Astrocyte of the cerebellum (primary cell): ENCODE measurements around the gene NDUFS5.
"Not testable (repeated sequence)": the region's sequence is repeated elsewhere in the genome, so short reads cannot be mapped to it uniquely, and the experiment has no call there.

Experiments used
- DNase-seq: peaks from one replicate; pipeline ENCODE4 v3.0.0-alpha.2; 2011; ENCODE audit warnings: low read depth
- H3K4me3 ChIP-seq: 2 replicates; pipeline ENCODE4 v1.5.1; 2011; ENCODE audit warnings: mild to moderate bottlenecking, low read depth, low read length, moderate library complexity
- CTCF ChIP-seq: IDR thresholded peaks from 2 replicates; pipeline ENCODE4 v1.5.1; 2012; ENCODE audit warnings: low read length, low read depth, moderate library complexity, mild to moderate bottlenecking; ENCODE audit errors: missing control alignments
- in situ Hi-C: cut with HindIII; loops from 2 replicates; pipeline ENCODE4 v1.10.0; 2017; ENCODE audit warnings: low sequenced_read_pairs

NDUFS5 gene

GRCh38 chr1:39016604-39017171 is 9.5 kb upstream of the NDUFS5 start:
- H3K4me3 ChIP-seq, result no peak overlapping the region
- TF ChIP-seq CTCF, result no peak
- DNase-seq, result no peak
- in situ Hi-C loops, result no loop called here

- no peak overlapping the region for H3K4me3 ChIP-seq
- no peak for DNase-seq
- TF ChIP-seq CTCF, result no peak
- in situ Hi-C loops, result no loop called here
Measured at GRCh38 chr1:39017266-39017665, 8.9 kb upstream of the NDUFS5 start.

- H3K4me3 ChIP-seq, in situ Hi-C loops: not testable (repeated sequence)
Measured at GRCh38 chr1:39020494-39020893, 5.7 kb upstream of the NDUFS5 start.

GRCh38 chr1:39021426-39021825 is 4.7 kb upstream of the NDUFS5 start:
- TF ChIP-seq CTCF, result no peak

More at GRCh38 chr1:39020494-39020893, 5.7 kb upstream of the NDUFS5 start:
- DNase-seq, result not testable (repeated sequence)

GRCh38 chr1:39023140-39023539 is 3.0 kb upstream of the NDUFS5 start:
- no peak overlapping the region for H3K4me3 ChIP-seq
- in situ Hi-C loops, result no loop called here
- TF ChIP-seq CTCF, result no peak

More at GRCh38 chr1:39021426-39021825, 4.7 kb upstream of the NDUFS5 start:
- in situ Hi-C loops, result no loop called here
- no peak for DNase-seq
- H3K4me3 ChIP-seq, result no peak overlapping the region

GRCh38 chr1:39026866-39027507 is 837 bp downstream of the NDUFS5 start:
- in situ Hi-C loops, result no loop called here
- TF ChIP-seq CTCF, result no peak
- no peak for DNase-seq
- H3K4me3 ChIP-seq, result peak overlapping the region; percentile 94

More at GRCh38 chr1:39023140-39023539, 3.0 kb upstream of the NDUFS5 start:
- no peak for DNase-seq

- in situ Hi-C loops, result no loop called here
- no peak for TF ChIP-seq CTCF
- DNase-seq, result no peak
- H3K4me3 ChIP-seq, result no peak overlapping the region
Measured at GRCh38 chr1:39034114-39034654, 8.0 kb downstream of the NDUFS5 start.
